Fibroblast of villous mesenchyme (primary cell): Measurements from ENCODE around the gene PTPRK. TPM values are rescaled to one million over a fixed set of nuclear protein-coding genes. Genes with fewer than 3 reads are reported as not detected.

Experiments
- DNase-seq: peaks from one replicate; pipeline ENCODE4 v3.0.0-alpha.2; 2010; ENCODE audit warnings: low read depth
- H3K4me3 ChIP-seq: 2 replicates; pipeline ENCODE4 v1.5.1; 2011; ENCODE audit warnings: low read depth, mild to moderate bottlenecking, low read length
- total RNA-seq: library from RNA; depleted of rRNA; stranded (reverse); fragments of >200 nt; gene quantifications from 2 replicates; pipeline ENCODE4 v1.2.3, GENCODE V29; 2012
- TF ChIP-seq, protein P1 (sequence below): IDR thresholded peaks from 2 replicates; pipeline ENCODE4 v1.5.1; 2012; ENCODE audit warnings: low read depth, mild to moderate bottlenecking, low read length; ENCODE audit not compliant: insufficient read depth

PTPRK gene
- total RNA-seq, 1 donor: 70.0 TPM

DNA sequence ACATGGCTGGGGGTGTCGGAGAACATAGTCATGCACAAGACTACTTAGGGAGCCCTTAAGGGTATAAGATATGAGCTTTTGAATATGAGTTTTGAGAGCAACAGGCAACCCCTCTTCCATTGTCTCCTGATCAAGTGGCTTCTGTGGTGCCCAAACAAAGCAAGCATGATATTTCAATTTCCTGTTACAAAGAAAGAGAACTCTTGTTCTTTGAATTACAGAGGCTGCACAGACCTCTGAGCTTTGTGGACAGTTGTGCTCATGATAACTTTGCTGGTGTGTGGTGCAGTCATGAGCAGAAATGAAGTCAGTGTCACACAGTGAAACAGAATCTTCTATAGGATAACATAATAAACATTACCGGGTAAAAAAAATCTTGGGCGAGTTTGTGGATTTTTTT is 552.7 kb downstream of the PTPRK start:
- DNase-seq: no peak
- TF ChIP-seq, protein P1, sequence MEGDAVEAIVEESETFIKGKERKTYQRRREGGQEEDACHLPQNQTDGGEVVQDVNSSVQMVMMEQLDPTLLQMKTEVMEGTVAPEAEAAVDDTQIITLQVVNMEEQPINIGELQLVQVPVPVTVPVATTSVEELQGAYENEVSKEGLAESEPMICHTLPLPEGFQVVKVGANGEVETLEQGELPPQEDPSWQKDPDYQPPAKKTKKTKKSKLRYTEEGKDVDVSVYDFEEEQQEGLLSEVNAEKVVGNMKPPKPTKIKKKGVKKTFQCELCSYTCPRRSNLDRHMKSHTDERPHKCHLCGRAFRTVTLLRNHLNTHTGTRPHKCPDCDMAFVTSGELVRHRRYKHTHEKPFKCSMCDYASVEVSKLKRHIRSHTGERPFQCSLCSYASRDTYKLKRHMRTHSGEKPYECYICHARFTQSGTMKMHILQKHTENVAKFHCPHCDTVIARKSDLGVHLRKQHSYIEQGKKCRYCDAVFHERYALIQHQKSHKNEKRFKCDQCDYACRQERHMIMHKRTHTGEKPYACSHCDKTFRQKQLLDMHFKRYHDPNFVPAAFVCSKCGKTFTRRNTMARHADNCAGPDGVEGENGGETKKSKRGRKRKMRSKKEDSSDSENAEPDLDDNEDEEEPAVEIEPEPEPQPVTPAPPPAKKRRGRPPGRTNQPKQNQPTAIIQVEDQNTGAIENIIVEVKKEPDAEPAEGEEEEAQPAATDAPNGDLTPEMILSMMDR: no peak
- no peak overlapping the region for H3K4me3 ChIP-seq

DNA sequence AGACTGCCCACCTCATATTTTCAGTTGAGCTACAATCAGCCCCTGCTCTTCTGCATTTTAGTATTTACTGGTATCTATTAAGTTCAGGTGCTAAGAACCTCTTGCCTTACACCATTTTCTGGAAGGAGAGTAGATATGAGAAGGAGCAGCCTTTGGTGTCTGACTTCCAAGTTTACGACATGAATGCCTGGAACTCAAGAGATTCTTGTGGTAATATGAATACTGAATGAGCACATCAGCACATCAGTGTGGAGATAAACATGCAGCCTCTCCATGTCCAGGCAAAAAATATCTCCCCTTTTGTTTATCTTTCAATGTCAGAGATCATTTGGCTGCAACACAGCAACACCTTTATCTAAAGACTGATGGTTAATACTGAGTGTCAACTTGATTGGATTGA is 553.8 kb downstream of the PTPRK start:
- DNase-seq: peak; percentile 88
- TF ChIP-seq, protein P1: no peak
- no peak overlapping the region for H3K4me3 ChIP-seq

DNA sequence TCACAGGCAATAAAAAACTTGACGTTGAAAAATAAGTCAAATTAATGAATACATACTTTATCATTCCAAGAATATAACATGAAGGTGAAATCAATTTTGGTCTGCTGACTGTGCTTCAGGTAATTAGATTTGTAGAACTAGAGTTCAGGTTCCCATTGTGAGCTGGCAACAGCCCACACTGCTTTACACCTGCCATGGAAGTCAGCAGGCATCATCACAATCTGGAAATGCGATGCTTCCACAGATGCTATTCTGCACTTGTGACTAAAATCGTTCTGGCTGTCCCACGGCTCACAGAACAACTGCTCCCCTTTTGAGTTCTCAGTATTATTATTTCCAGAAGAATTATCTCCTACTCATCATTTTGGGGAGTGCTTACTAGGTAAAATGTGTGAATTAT is 556.9 kb downstream of the PTPRK start:
- no peak overlapping the region for H3K4me3 ChIP-seq
- DNase-seq: no peak
- TF ChIP-seq, protein P1: no peak

DNA sequence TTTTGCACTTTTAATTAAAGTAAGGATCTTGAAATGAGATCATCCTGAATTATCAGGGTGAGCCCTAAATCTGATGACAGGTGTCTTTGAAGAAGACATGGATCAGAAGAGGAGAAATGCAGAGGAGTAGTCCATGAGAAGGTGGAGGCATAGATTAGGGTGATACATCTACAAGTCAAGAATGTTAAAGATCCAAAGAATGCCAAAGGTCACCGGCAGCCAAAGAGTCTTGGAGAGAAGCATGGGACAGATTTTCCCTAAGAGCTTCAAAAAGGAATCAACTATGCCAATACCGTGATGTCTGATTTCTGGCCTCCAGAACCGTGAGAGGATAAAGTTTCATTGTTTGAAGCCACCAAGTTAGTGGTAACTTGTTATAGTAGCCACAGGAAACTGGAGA is 560.5 kb downstream of the PTPRK start:
- DNase-seq: no peak
- TF ChIP-seq, protein P1: no peak
- H3K4me3 ChIP-seq: no peak overlapping the region

DNA sequence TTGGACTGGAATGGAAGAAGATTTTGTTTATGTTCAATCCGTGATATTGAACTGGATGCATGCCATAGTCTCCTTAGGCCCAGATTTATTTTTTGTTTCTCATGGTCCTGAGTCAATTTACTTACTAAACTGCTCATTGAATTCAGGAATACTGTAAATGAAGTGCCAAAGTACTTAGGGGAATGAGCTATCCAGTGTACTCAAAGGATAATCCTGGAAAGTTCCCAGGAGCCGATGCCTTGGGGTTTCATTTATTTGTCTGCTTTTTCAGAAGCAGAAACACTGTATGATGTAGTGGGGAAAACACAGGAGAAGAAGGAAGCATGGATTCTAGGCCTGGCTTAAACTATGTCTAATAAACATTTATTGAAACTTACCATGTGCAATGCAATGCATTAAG is 563.4 kb downstream of the PTPRK start:
- H3K4me3 ChIP-seq: no peak overlapping the region
- peak; percentile 18 for DNase-seq
- TF ChIP-seq, protein P1: no peak

DNA sequence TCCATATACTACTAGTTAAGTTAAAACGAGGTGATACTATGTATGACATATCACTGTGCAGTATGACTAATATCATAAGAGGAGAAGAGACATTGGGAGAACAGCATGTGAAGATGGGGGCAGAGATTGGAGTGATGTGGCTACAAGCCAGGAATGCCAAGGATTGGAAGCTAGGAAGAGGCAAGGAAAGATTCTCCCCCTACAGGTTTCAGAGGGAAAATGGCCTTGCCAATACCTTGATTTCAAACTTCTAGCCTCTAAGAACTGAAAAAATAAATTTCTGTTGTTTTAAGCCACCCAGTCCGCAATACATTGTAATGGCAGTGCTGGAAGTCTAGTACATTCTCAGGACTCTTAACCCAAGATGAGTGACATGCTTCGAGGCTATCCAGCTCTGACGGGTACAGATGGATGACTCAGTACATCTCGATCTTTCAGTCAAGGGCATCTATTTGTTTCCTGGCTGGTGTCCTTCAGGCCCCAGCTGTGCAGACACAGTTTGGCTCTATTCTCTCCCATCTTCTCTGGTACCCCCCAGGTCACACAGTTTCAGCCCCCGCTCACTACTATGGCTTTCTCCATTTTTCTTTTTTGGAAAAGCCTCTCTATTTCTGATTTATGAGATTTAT is 564.0 kb downstream of the PTPRK start:
- DNase-seq: no peak
- H3K4me3 ChIP-seq: no peak overlapping the region
- TF ChIP-seq, protein P1: peak; percentile 20

DNA sequence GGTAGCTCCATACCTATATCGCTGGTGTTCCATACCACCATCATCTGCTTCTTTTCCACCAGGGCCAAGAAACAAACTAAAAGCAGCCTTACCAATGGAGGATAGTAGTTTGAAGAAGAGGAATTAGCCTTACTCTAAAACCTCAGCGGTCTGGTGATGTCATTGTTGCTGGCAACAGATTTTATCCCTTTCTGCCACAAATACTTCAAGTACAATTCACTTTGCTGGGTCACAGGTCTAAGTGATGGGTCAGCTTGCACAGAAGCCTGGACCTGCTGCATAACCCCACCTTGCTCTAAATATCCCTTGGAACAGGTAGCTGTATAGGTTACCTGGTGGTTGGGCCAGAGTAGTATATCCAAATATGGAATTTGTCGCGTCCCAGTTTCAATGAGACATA is 566.3 kb downstream of the PTPRK start:
- no peak overlapping the region for H3K4me3 ChIP-seq
- DNase-seq: no peak
- TF ChIP-seq, protein P1: no peak
